ENCODE results near the gene DNAJB7. TPM values are rescaled to one million over a fixed set of nuclear protein-coding genes. Genes with fewer than 3 reads are reported as not detected.

The DNAJB7 gene
- total and polyA plus RNA-seq, 5 donors from 2014 or later, result 0.20 to 0.23 (median 0.22) TPM; not detected in 2

GRCh38 chr22:40818747-40819598, 42.9 kb downstream of the DNAJB7 start, which contains the start of gene SLC25A17:
Gene SLC25A17, minus strand, starts transcription at chr22:40819346. Its CDS starts 98 bp downstream, at chr22:40819248.
- H3K27me3 ChIP-seq (ENCODE audit: control insufficient read depth, insufficient read depth, low read length), result no peaks in the 10 kb centered on the region
- Mint-ChIP-seq H3K9me3 (no peaks in the 10 kb centered on the region), H3K4me3 (peak within 1 kb of the TSS; percentile 95 to 99 (median 98)), H3K4me1 (peaks cover 16 to 47% (median 35%) of the 10 kb centered on the region in 4 donors), H3K27me3 (no peaks in the 10 kb centered on the region), H3K36me3 (peaks cover 6% of the 10 kb centered on the region), H3K27ac (peak within 1 kb of the TSS; percentile 82 to 96 (median 93))
- peaks cover 31% of the 10 kb centered on the region for H3K4me1 ChIP-seq (ENCODE audit: control insufficient read depth, insufficient read depth, low read length, poor library complexity, severe bottlenecking)
- no peaks in the 10 kb centered on the region for H3K9me3 ChIP-seq (ENCODE audit: control insufficient read depth in 2 of 2, low read length in 2 of 2)
- peak; percentile 84 to 92 (median 84) for DNase-seq
- H3K27ac ChIP-seq (ENCODE audit: insufficient read depth, low read length, poor library complexity, severe bottlenecking), result peak within 1 kb of the TSS; percentile 76
- H3K36me3 ChIP-seq (ENCODE audit: control insufficient read depth, insufficient read depth, low read length), result peaks cover under 1% of the 10 kb centered on the region
- ATAC-seq (ENCODE audit: low read depth in 2 of 2), result peak; percentile 92 to 95
- peak within 1 kb of the TSS; percentile 91 for H3K4me3 ChIP-seq (ENCODE audit: low read depth, low read length)

DNA sequence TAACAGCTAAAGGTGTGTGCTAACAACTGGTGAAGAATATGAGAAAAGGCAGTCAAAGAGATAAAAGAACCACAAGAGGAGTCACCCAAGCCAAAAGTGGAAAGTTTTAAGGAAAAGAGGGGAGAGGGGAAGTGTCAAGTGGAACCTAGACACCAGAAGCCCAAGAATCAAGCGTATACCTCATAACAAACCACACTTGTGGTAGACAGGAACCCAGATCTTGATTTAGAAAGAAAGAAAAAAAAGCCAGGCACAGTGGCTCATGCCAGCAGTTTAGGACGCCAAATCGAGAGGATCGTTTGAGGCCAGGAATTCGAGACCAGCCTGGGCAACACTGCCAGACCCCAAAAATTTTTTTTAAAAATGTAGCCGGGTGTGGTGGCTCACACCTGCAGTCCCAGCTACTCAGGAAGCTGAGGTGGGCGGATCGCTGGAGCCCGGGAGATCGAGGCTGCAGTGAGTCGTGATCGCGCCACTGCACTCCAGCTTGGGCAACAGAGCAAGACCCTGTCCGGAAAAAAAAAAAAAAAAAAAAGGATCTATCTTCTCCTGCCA, 43.6 kb downstream of the DNAJB7 start:
- H3K9me3 Mint-ChIP-seq, result no peaks in the 10 kb centered on the region
- DNase-seq (peak in 1 of 3 donors; percentile 45), ATAC-seq (ENCODE audit: low read depth in 2 of 2) (peak in 1 of 2 donors; percentile 1)
- H3K4me3 Mint-ChIP-seq, result peak overlapping the region; percentile 95 to 99 (median 98)
- H3K9me3 ChIP-seq (ENCODE audit: control insufficient read depth in 2 of 2, low read length in 2 of 2), result no peaks in the 10 kb centered on the region
- H3K4me3 ChIP-seq (ENCODE audit: low read depth, low read length), result peak overlapping the region; percentile 87
- peaks cover 7% of the 10 kb centered on the region for H3K36me3 Mint-ChIP-seq
- H3K27ac Mint-ChIP-seq, result peak overlapping the region; percentile 82 to 96 (median 93)
- peak overlapping the region; percentile 76 for H3K27ac ChIP-seq (ENCODE audit: insufficient read depth, low read length, poor library complexity, severe bottlenecking)
- H3K27me3 Mint-ChIP-seq, result no peaks in the 10 kb centered on the region
- H3K4me1 Mint-ChIP-seq, result peaks cover 16 to 53% (median 38%) of the 10 kb centered on the region in 4 donors
- H3K36me3 ChIP-seq (ENCODE audit: control insufficient read depth, insufficient read depth, low read length), result peaks cover 2% of the 10 kb centered on the region
- H3K27me3 ChIP-seq (ENCODE audit: control insufficient read depth, insufficient read depth, low read length), result no peaks in the 10 kb centered on the region
- peaks cover 31% of the 10 kb centered on the region for H3K4me1 ChIP-seq (ENCODE audit: control insufficient read depth, insufficient read depth, low read length, poor library complexity, severe bottlenecking)

GRCh38 chr22:40817737-40818136, 44.2 kb downstream of the DNAJB7 start:
- Mint-ChIP-seq H3K4me1 (peaks cover 16 to 55% (median 38%) of the 10 kb centered on the region in 4 donors), H3K27ac (peak overlapping the region in 2 of 3 donors; percentile 48 to 96), H3K27me3 (no peaks in the 10 kb centered on the region), H3K36me3 (peaks cover 7% of the 10 kb centered on the region), H3K4me3 (peak overlapping the region; percentile 95 to 99 (median 98)), H3K9me3 (no peaks in the 10 kb centered on the region)
- Histone ChIP-seq H3K9me3 (ENCODE audit: control insufficient read depth in 2 of 2, low read length in 2 of 2) (no peaks in the 10 kb centered on the region), H3K27me3 (ENCODE audit: control insufficient read depth, insufficient read depth, low read length) (no peaks in the 10 kb centered on the region), H3K27ac (ENCODE audit: insufficient read depth, low read length, poor library complexity, severe bottlenecking) (no peak overlapping the region), H3K4me3 (ENCODE audit: low read depth, low read length) (peak overlapping the region; percentile 87), H3K4me1 (ENCODE audit: control insufficient read depth, insufficient read depth, low read length, poor library complexity, severe bottlenecking) (peaks cover 31% of the 10 kb centered on the region), H3K36me3 (ENCODE audit: control insufficient read depth, insufficient read depth, low read length) (peaks cover 2% of the 10 kb centered on the region)
- ATAC-seq (ENCODE audit: low read depth in 2 of 2) (no peak), DNase-seq (peak in 1 of 3 donors; percentile 10)

DNA sequence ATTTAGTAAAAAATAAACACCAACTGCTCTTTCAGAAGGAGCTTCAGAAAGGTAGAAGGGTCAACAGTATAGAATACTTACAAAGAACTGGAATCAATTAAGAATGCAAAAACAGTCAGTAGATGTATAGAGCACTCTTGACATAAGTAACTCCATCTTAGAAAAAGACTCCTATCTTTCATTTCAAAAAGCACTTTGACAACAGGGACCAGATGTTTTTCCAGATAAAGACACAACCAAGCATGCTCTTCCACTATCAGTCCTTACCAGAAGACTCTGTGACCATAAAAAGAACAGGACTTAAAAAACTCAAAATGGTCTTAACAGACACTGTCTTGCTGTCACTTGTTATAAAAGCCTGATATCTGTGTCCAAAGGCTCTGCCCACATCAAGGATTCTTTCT, 48.0 kb downstream of the DNAJB7 start:
- H3K4me3 ChIP-seq (ENCODE audit: low read depth, low read length), result no peak overlapping the region
- Mint-ChIP-seq H3K4me1 (peaks cover 24 to 58% (median 42%) of the 10 kb centered on the region in 4 donors), H3K27ac (peak overlapping the region in 1 of 3 donors; percentile 48), H3K9me3 (no peaks in the 10 kb centered on the region), H3K36me3 (peaks cover 10% of the 10 kb centered on the region), H3K27me3 (no peaks in the 10 kb centered on the region), H3K4me3 (peak overlapping the region in 1 of 4 donors; percentile 25)
- no peak for DNase-seq
- peaks cover 21% of the 10 kb centered on the region for H3K4me1 ChIP-seq (ENCODE audit: control insufficient read depth, insufficient read depth, low read length, poor library complexity, severe bottlenecking)
- H3K36me3 ChIP-seq (ENCODE audit: control insufficient read depth, insufficient read depth, low read length), result peaks cover 2% of the 10 kb centered on the region
- ATAC-seq (ENCODE audit: low read depth in 2 of 2), result no peak
- H3K27ac ChIP-seq (ENCODE audit: insufficient read depth, low read length, poor library complexity, severe bottlenecking), result no peak overlapping the region
- H3K9me3 ChIP-seq (ENCODE audit: control insufficient read depth in 2 of 2, low read length in 2 of 2), result no peaks in the 10 kb centered on the region
- H3K27me3 ChIP-seq (ENCODE audit: control insufficient read depth, insufficient read depth, low read length), result no peaks in the 10 kb centered on the region

Other genes with a start within 250 kb of the DNAJB7 start
- gene MRTFA, start 225.4 kb downstream of the DNAJB7 start, total RNA-seq, result 94.5 TPM
- 10 to 100 TPM; 11.3 to 17.4 (median 14.9) TPM for gene MRTFA, start 225.4 kb downstream of the DNAJB7 start, polyA plus RNA-seq
- not detected for gene MCHR1, start 182.6 kb downstream of the DNAJB7 start, total RNA-seq
- not detected for gene MCHR1, start 182.6 kb downstream of the DNAJB7 start, polyA plus RNA-seq
- gene SLC25A17, start 42.8 kb downstream of the DNAJB7 start, total RNA-seq, result 12.0 TPM
- 10 to 100 TPM; 22.4 to 32.9 (median 23.6) TPM for gene SLC25A17, start 42.8 kb downstream of the DNAJB7 start, polyA plus RNA-seq
- 122 TPM for gene ST13, start 5.5 kb downstream of the DNAJB7 start, total RNA-seq
- 100 to 1,000 TPM; 149 to 194 (median 169) TPM for gene ST13, start 5.5 kb downstream of the DNAJB7 start, polyA plus RNA-seq
- 15.3 TPM for gene XPNPEP3, start 5.0 kb downstream of the DNAJB7 start, total RNA-seq
- 10 to 100 TPM in 1 of 4 donors, 1 to 10 TPM in 3; 2.4 to 11.8 (median 4.6) TPM for gene XPNPEP3, start 5.0 kb downstream of the DNAJB7 start, polyA plus RNA-seq
- 40.8 TPM for gene RBX1, start 89.3 kb upstream of the DNAJB7 start, total RNA-seq
- gene RBX1, start 89.3 kb upstream of the DNAJB7 start, polyA plus RNA-seq, result 100 to 1,000 TPM; 201 to 264 (median 223) TPM
- gene EP300, start 230.5 kb upstream of the DNAJB7 start, total RNA-seq, result 177 TPM
- 10 to 100 TPM in 2 of 4 donors, 1 to 10 TPM in 2; 8.1 to 14.8 (median 10.7) TPM for gene EP300, start 230.5 kb upstream of the DNAJB7 start, polyA plus RNA-seq

Data from CD4-positive, CD25-positive, alpha-beta regulatory T cell (primary cell).